Measurements from ENCODE around the gene POU3F1.
"Not testable (repeated sequence)": the region's sequence is repeated elsewhere in the genome, so short reads cannot be mapped to it uniquely, and the experiment has no call there.

Gene POU3F1

GRCh38 chr1:38047603-38048141, 1.1 kb upstream of the POU3F1 start:
- no peak for DNase-seq (ENCODE audit: low read depth)

- peak; percentile 14 for DNase-seq (ENCODE audit: low read depth)
Measured at GRCh38 chr1:38046884-38047602, 450 bp upstream of the POU3F1 start.

- DNase-seq (ENCODE audit: low read depth) = no peak
Measured at GRCh38 chr1:38045401-38046332, 926 bp downstream of the POU3F1 start.

GRCh38 chr1:38044221-38045215, 2.1 kb downstream of the POU3F1 start:
- no peak for DNase-seq (ENCODE audit: low read depth)

- no peak for DNase-seq (ENCODE audit: low read depth)
Measured at GRCh38 chr1:38043036-38043747, 3.4 kb downstream of the POU3F1 start.

GRCh38 chr1:38041936-38042834, 4.4 kb downstream of the POU3F1 start:
- no peak for DNase-seq (ENCODE audit: low read depth)

GRCh38 chr1:38039331-38040088, 7.1 kb downstream of the POU3F1 start:
- DNase-seq (ENCODE audit: low read depth) = no peak

GRCh38 chr1:38038861-38039260, 7.7 kb downstream of the POU3F1 start:
- no peak for DNase-seq (ENCODE audit: low read depth)

GRCh38 chr1:38037221-38037939, 9.2 kb downstream of the POU3F1 start:
- DNase-seq (ENCODE audit: low read depth) = no peak

GRCh38 chr1:38034871-38035270, 11.7 kb downstream of the POU3F1 start:
- no peak for DNase-seq (ENCODE audit: low read depth)

GRCh38 chr1:38032992-38033391, 13.6 kb downstream of the POU3F1 start:
- not testable (repeated sequence) for DNase-seq (ENCODE audit: low read depth)

- no peak for DNase-seq (ENCODE audit: low read depth)
Measured at GRCh38 chr1:38031513-38031866, 15.1 kb downstream of the POU3F1 start.

GRCh38 chr1:38030596-38031512, 15.7 kb downstream of the POU3F1 start:
- DNase-seq (ENCODE audit: low read depth) = no peak

GRCh38 chr1:38029685-38030511, 16.7 kb downstream of the POU3F1 start:
- no peak for DNase-seq (ENCODE audit: low read depth)

GRCh38 chr1:38029081-38029681, 17.4 kb downstream of the POU3F1 start:
- no peak for DNase-seq (ENCODE audit: low read depth)

GRCh38 chr1:38028671-38029070, 17.9 kb downstream of the POU3F1 start:
- no peak for DNase-seq (ENCODE audit: low read depth)

Data from fibroblast of the conjunctiva (primary cell).